ENCODE results near the gene KRT39.

- TF ChIP-seq CTCF (IDR thresholded peaks at IDR 0.05) (no peak), SMC3 (IDR thresholded peaks at IDR 0.05) (no peak), EP300 (IDR thresholded peaks at IDR 0.05) (no peak), REST (IDR thresholded peaks at IDR 0.05) (no peak), E2F6 (IDR thresholded peaks at IDR 0.05; ENCODE audit: borderline replicate concordance, low read depth) (no peak)
Measured at GRCh38 chr17:40966848-40967247, at the start of gene KRT39.

Data from A549 (cell line).